IMR-90 (cell line): ENCODE data around the gene RASGRP3. TPM values are rescaled to one million over a fixed set of nuclear protein-coding genes. Genes with fewer than 3 reads are reported as not detected.

Experiments used
- ATAC-seq: fragments of 200-7000 bp; cut with Tn5 transposase; 2 replicates; pipeline ENCODE4 v1.9.1; 2020; ENCODE audit warnings: low read depth, mild to moderate bottlenecking, moderate library complexity
- BruUV-seq: library from RNA; stranded (reverse); fragments of 400-500 nt; replicated peaks from 2 replicates; lab custom pipeline; 2021; lab: Mats Ljungman, UMichigan
- CTCF ChIA-PET: fragments of 300-600 bp; formaldehyde crosslinking; extraction: SDS; loops from one replicate; lab custom pipeline; 2021; ENCODE audit warnings: antibody characterized with exemption; lab: Yijun Ruan, JAX
- POLR2A ChIA-PET: fragments of 300-600 bp; sonication (Branson Sonifier 250); formaldehyde crosslinking; loops from one replicate; lab custom pipeline; 2022; ENCODE audit warnings: antibody characterized with exemption; ENCODE audit not compliant: unreplicated experiment; lab: Charles Lee
- DNase-seq: peaks from one replicate; pipeline ENCODE4 v3.0.0; 2013
- H2AFZ ChIP-seq: replicated peaks from 2 replicates; pipeline ENCODE3; 2013; ENCODE audit warnings: low read length, mild to moderate bottlenecking; ENCODE audit not compliant: poor library complexity
- H2AK5ac ChIP-seq: 2 replicates; pipeline ENCODE4 v1.6.1; 2013; ENCODE audit warnings: low read depth, low read length, inconsistent platforms
- H2AK9ac ChIP-seq: replicated peaks from 2 replicates; pipeline ENCODE3; 2013; ENCODE audit warnings: mild to moderate bottlenecking, low read depth, low read length, moderate library complexity; ENCODE audit not compliant: poor library complexity
- H2BK120ac ChIP-seq: 2 replicates; pipeline ENCODE4 v1.6.1; 2013; ENCODE audit warnings: low read depth, low read length, inconsistent platforms
- H2BK15ac ChIP-seq: 3 replicates; pipeline ENCODE4 v1.6.1; 2013; ENCODE audit warnings: low read depth, low read length, inconsistent platforms
- H2BK20ac ChIP-seq: 2 replicates; pipeline ENCODE4 v1.6.1; 2013; ENCODE audit warnings: low read depth, mild to moderate bottlenecking, inconsistent platforms, low read length, moderate library complexity
- H2BK5ac ChIP-seq: 2 replicates; pipeline ENCODE4 v1.6.1; 2013; ENCODE audit warnings: mild to moderate bottlenecking, low read depth, low read length, inconsistent platforms; ENCODE audit not compliant: poor library complexity, severe bottlenecking
- H3K14ac ChIP-seq: replicated peaks from 2 replicates; pipeline ENCODE4 v1.6.1; 2013; ENCODE audit warnings: low read depth, low read length, inconsistent platforms
- H3K18ac ChIP-seq: 2 replicates; pipeline ENCODE4 v1.6.1; 2013; ENCODE audit warnings: low read depth, low read length, control low read depth
- H3K23ac ChIP-seq: 2 replicates; pipeline ENCODE4 v1.6.1; 2013; ENCODE audit warnings: low read depth, low read length, inconsistent platforms
- H3K27ac ChIP-seq: 2 replicates; pipeline ENCODE4 v1.5.1; 2013; ENCODE audit warnings: mild to moderate bottlenecking, control low read depth, low read length; ENCODE audit not compliant: insufficient read depth
- H3K27me3 ChIP-seq: 2 replicates; pipeline ENCODE4 v1.6.1; 2013; ENCODE audit warnings: low read length; ENCODE audit not compliant: control insufficient read depth, insufficient read depth
- H3K36me3 ChIP-seq: 2 replicates; pipeline ENCODE4 v1.6.1; 2013; ENCODE audit warnings: low read length, mixed read lengths; ENCODE audit not compliant: control insufficient read depth, insufficient read depth
- H3K4ac ChIP-seq: 2 replicates; pipeline ENCODE4 v1.6.1; 2013; ENCODE audit warnings: low read depth, low read length, inconsistent platforms
- H3K4me1 ChIP-seq: 2 replicates; pipeline ENCODE4 v1.6.1; 2013; ENCODE audit warnings: low read length, mixed read lengths; ENCODE audit not compliant: control insufficient read depth, insufficient read depth
- H3K4me2 ChIP-seq: 2 replicates; pipeline ENCODE4 v1.6.1; 2013; ENCODE audit warnings: low read depth, mild to moderate bottlenecking, control low read depth, low read length, moderate library complexity
- H3K4me3 ChIP-seq: 2 replicates; pipeline ENCODE4 v1.5.1; 2013; ENCODE audit warnings: low read depth, mild to moderate bottlenecking, control low read depth, low read length, moderate library complexity; ENCODE audit not compliant: insufficient read depth
- H3K56ac ChIP-seq: 2 replicates; pipeline ENCODE4 v1.6.1; 2013; ENCODE audit warnings: low read length, inconsistent platforms; ENCODE audit not compliant: insufficient read depth; ENCODE audit errors: extremely low read depth
- H3K79me1 ChIP-seq, 2 experiments: 2 replicates each; pipeline ENCODE4 v1.6.1; 2013; ENCODE audit warnings: low read length in 2 of 2, inconsistent platforms in 1 of 2, low read depth in 1 of 2
- H3K9ac ChIP-seq: 2 replicates; pipeline ENCODE4 v1.6.1; 2013; ENCODE audit warnings: low read depth, low read length, control low read depth
- H3K9me1 ChIP-seq: 2 replicates; pipeline ENCODE4 v1.6.1; 2013; ENCODE audit warnings: low read length, inconsistent platforms; ENCODE audit not compliant: insufficient read depth
- H3K9me3 ChIP-seq: 2 replicates; pipeline ENCODE4 v1.6.1; 2013; ENCODE audit warnings: low read length; ENCODE audit not compliant: control insufficient read depth, insufficient read depth
- H4K20me1 ChIP-seq: 2 replicates; pipeline ENCODE4 v1.6.1; 2013; ENCODE audit warnings: low read length, inconsistent platforms; ENCODE audit not compliant: insufficient read depth
- H4K5ac ChIP-seq: 2 replicates; pipeline ENCODE4 v1.6.1; 2013; ENCODE audit warnings: mild to moderate bottlenecking, low read depth, low read length, control low read depth
- H4K8ac ChIP-seq, 2 experiments: 2 replicates each; pipeline ENCODE4 v1.6.1; 2013; ENCODE audit warnings: low read depth in 2 of 2, low read length in 2 of 2, control low read depth in 1 of 2, inconsistent platforms in 1 of 2
- H4K91ac ChIP-seq: 2 replicates; pipeline ENCODE4 v1.6.1; 2013; ENCODE audit warnings: low read depth, low read length, inconsistent platforms; ENCODE audit not compliant: insufficient read depth
- BHLHE40 ChIP-seq: fragments of 150-350 bp; IDR thresholded peaks from 2 replicates; pipeline ENCODE4 v1.6.1; 2016; ENCODE audit warnings: mild to moderate bottlenecking, low read depth, low read length
- CEBPB ChIP-seq: IDR thresholded peaks from 2 replicates; pipeline ENCODE4 v1.6.1; 2012; ENCODE audit warnings: low read depth, low read length, improper control_type of control experiment
- CHD1 ChIP-seq: IDR thresholded peaks from 2 replicates; pipeline ENCODE4 v1.6.1; 2012; ENCODE audit warnings: low read depth, low read length, improper control_type of control experiment
- FOS ChIP-seq: fragments of 150-350 bp; IDR thresholded peaks from 2 replicates; pipeline ENCODE4 v1.6.1; 2016; ENCODE audit warnings: low read depth, low read length
- MAFK ChIP-seq: IDR thresholded peaks from 2 replicates; pipeline ENCODE4 v1.6.1; 2012; ENCODE audit warnings: low read depth, low read length, improper control_type of control experiment
- MAZ ChIP-seq: IDR thresholded peaks from 2 replicates; pipeline ENCODE4 v1.6.1; 2012; ENCODE audit warnings: low read depth, mild to moderate bottlenecking, low read length, improper control_type of control experiment, moderate library complexity, borderline replicate concordance
- NFE2L2 ChIP-seq: fragments of 150-350 bp; IDR thresholded peaks from 2 replicates; pipeline ENCODE4 v1.6.1; 2016; ENCODE audit warnings: low read depth, mild to moderate bottlenecking, low read length
- RCOR1 ChIP-seq: IDR thresholded peaks from 2 replicates; pipeline ENCODE4 v1.6.1; 2012; ENCODE audit warnings: mild to moderate bottlenecking, low read length, improper control_type of control experiment; ENCODE audit not compliant: insufficient replicate concordance
- RFX5 ChIP-seq: IDR thresholded peaks from 2 replicates; pipeline ENCODE4 v1.8.0; 2012; ENCODE audit warnings: low read depth, mild to moderate bottlenecking, low read length, moderate library complexity
- WGBS, 2 experiments: methylation state at CpG; one replicate each; pipeline versions ENCODE4 v1.1.5 to v1.1.7; 2013; ENCODE audit warnings: missing lambda C conversion rate in 2 of 2; ENCODE audit not compliant: insufficient read length in 1 of 2; ENCODE audit errors: extremely low coverage in 2 of 2; 5-methylcytosine and 5-hydroxymethylcytosine counted together
- dilution Hi-C: fragments of 300-500 bp; cut with HindIII; formaldehyde crosslinking; loops from one replicate; pipeline ENCODE4 v1.14.3; 2018; ENCODE audit warnings: low sequenced_read_pairs; ENCODE audit not compliant: unreplicated experiment
- in situ Hi-C: fragments of 300-500 bp; cut with MboI; formaldehyde crosslinking; loops from 3 replicates; pipeline ENCODE4 v1.14.3; 2019; ENCODE audit warnings: low sequenced_read_pairs, inconsistent platforms, mixed read lengths
- intact Hi-C: fragments of 100-400 bp; cut with micrococcal nuclease; formaldehyde crosslinking; loops from 2 replicates; pipeline ENCODE4 v1.10.0; 2022
- polyA plus RNA-seq, 3 experiments: library from polyadenylated mRNA; depleted of rRNA; stranded (reverse); fragments of >200 nt; gene quantifications; 2 replicates each; pipeline ENCODE4 v1.2.3, GENCODE V29; 2012; ENCODE audit warnings: low replicate concordance in 1 of 3
- total RNA-seq: library from RNA; depleted of rRNA; stranded (reverse); fragments of >200 nt; gene quantifications from 2 replicates; pipeline ENCODE4 v1.2.3, GENCODE V29; 2012
- TF ChIP-seq, protein P1 (sequence below): fragments of 150-350 bp; IDR thresholded peaks from 2 replicates; pipeline ENCODE4 v1.6.1; 2016; ENCODE audit warnings: low read depth, mild to moderate bottlenecking, low read length, moderate library complexity, borderline replicate concordance
- TF ChIP-seq, protein P2 (sequence below): fragments of 150-350 bp; IDR thresholded peaks from 2 replicates; pipeline ENCODE4 v1.6.1; 2017; ENCODE audit warnings: mild to moderate bottlenecking, antibody characterized with exemption, low read length, low read depth

Gene RASGRP3
- total and polyA plus RNA-seq, 2 of the 4 experiments (the other 2 are of a cell fraction): 1.7 to 3.0 TPM

DNA sequence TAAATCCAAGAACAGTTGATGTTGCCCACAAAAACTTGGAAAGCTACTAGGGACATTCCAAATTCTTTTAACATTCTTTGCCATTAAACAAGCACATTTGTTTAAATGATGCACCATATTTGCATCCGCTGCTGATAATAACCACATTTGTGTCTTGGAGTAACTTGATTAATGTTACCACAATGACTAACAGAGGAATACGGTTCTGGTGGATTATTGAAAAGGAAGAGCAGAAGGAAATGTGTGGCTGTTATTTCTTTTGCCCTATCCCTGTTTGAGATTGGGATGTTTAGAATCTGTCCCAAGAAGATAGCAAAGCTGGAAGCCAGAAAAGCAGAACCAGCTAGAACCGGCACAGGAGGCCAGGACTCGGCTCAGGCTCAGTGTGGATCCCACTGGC is 39.2 kb upstream of the RASGRP3 start:
- Histone ChIP-seq H2BK15ac (no peak overlapping the region), H4K20me1 (no peaks in the 10 kb centered on the region), H3K14ac (0 out of 2 replicates have a peak overlapping the region, but pooled peaks have one; percentile 53), H3K4ac (peak overlapping the region; percentile 61), H2AFZ (no peak overlapping the region), H3K36me3 (no peaks in the 10 kb centered on the region), H3K4me2 (peak overlapping the region; percentile 56), H2BK5ac (peak overlapping the region; percentile 81), H3K18ac (peak overlapping the region; percentile 49; the same call in 1 of the 2 replicates), H3K79me1 (no peaks in the 10 kb centered on the region), H3K56ac (peak overlapping the region; percentile 67; the same call in 1 of the 2 replicates), H3K9me1 (peaks cover 3% of the 10 kb centered on the region; the same call in 1 of the 2 replicates), H2AK5ac (no peak overlapping the region), H4K91ac (peak overlapping the region; percentile 54; the same call in 1 of the 2 replicates), H2BK20ac (peak overlapping the region; percentile 47; the same call in 1 of the 2 replicates), H3K27me3 (no peaks in the 10 kb centered on the region), H3K23ac (no peak overlapping the region), H3K9me3 (no peaks in the 10 kb centered on the region), H3K27ac (peak overlapping the region; percentile 76), H4K5ac (peak overlapping the region; percentile 27), H4K8ac (peak overlapping the region; percentile 33 to 52; a peak in 1 of 4 replicates), H2AK9ac (no peak overlapping the region), H2BK120ac (peak overlapping the region; percentile 81), H3K9ac (no peak overlapping the region), H3K4me3 (no peak overlapping the region), H3K4me1 (peaks cover 11% of the 10 kb centered on the region)
- CTCF ChIA-PET: interaction anchor here (0.6 to 1.0 kb wide), 2 partner anchors 39 to 129 kb away, joined by 3 read pairs; no protein-coding TSS in a partner anchor
- intact Hi-C loops: loop anchor here (5.0 to 10.0 kb wide), 2 partner anchors 40 to 302 kb away; no protein-coding TSS in a partner anchor
- POLR2A ChIA-PET: no interaction called here
- ATAC-seq (peak; percentile 82), DNase-seq (peak; percentile 97)
- no CpG with 5 or more reads among the region's 4 CpGs for WGBS, 2 experiments
- dilution Hi-C loops: no loop called here
- peak; percentile 38; the same call in 1 of the 2 replicates for TF ChIP-seq MAFK
- peak; percentile 48; the same call in 1 of the 2 replicates for TF ChIP-seq BHLHE40
- TF ChIP-seq NFE2L2: no peak
- TF ChIP-seq, protein P1, sequence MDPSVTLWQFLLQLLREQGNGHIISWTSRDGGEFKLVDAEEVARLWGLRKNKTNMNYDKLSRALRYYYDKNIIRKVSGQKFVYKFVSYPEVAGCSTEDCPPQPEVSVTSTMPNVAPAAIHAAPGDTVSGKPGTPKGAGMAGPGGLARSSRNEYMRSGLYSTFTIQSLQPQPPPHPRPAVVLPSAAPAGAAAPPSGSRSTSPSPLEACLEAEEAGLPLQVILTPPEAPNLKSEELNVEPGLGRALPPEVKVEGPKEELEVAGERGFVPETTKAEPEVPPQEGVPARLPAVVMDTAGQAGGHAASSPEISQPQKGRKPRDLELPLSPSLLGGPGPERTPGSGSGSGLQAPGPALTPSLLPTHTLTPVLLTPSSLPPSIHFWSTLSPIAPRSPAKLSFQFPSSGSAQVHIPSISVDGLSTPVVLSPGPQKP: no peak
- no peak for TF ChIP-seq RCOR1
- no peak for TF ChIP-seq RFX5
- TF ChIP-seq CHD1: peak; percentile 49; the same call in 1 of the 2 replicates
- peak; percentile 79 for TF ChIP-seq FOS
- no peak for TF ChIP-seq MAZ
- TF ChIP-seq, protein P2, sequence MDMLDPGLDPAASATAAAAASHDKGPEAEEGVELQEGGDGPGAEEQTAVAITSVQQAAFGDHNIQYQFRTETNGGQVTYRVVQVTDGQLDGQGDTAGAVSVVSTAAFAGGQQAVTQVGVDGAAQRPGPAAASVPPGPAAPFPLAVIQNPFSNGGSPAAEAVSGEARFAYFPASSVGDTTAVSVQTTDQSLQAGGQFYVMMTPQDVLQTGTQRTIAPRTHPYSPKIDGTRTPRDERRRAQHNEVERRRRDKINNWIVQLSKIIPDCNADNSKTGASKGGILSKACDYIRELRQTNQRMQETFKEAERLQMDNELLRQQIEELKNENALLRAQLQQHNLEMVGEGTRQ: no peak
- no peak for TF ChIP-seq CEBPB
- no TSS peak for BruUV-seq
- in situ Hi-C loops: no loop called here
